GM21723 (cell line): ENCODE data around the gene LCP2.
A peak's percentile ranks its signal among the peaks of the same experiment; 100 is the strongest.

Source experiments
- ATAC-seq: cut with Tn5 transposase; IDR thresholded peaks from one replicate; pipeline ENCODE4 v1.9.1; 2021; ENCODE audit warnings: mild to moderate bottlenecking, moderate library complexity; ENCODE audit not compliant: unreplicated experiment

LCP2 gene

GRCh38 chr5:170297589-170298462 lies at the start of gene LCP2:
Gene LCP2 (minus strand): TSS chr5:170297777. CDS start chr5:170297611, 166 bp downstream.
- peak; percentile 57 for ATAC-seq

GRCh38 chr5:170347022-170347567 lies 49.5 kb upstream of the LCP2 start:
- no peak for ATAC-seq

GRCh38 chr5:170345971-170346370 lies 48.4 kb upstream of the LCP2 start:
- ATAC-seq = no peak

GRCh38 chr5:170343177-170343576 lies 45.6 kb upstream of the LCP2 start:
- no peak for ATAC-seq

GRCh38 chr5:170342153-170342725 lies 44.7 kb upstream of the LCP2 start:
- ATAC-seq = no peak

- no peak for ATAC-seq
Observed at GRCh38 chr5:170341545-170341944, 44.0 kb upstream of the LCP2 start.

GRCh38 chr5:170339780-170340167 lies 42.2 kb upstream of the LCP2 start:
- ATAC-seq = no peak

GRCh38 chr5:170338933-170339779 lies 41.6 kb upstream of the LCP2 start:
- peak; percentile 95 for ATAC-seq

- ATAC-seq = no peak
Observed at GRCh38 chr5:170338291-170338690, 40.7 kb upstream of the LCP2 start.

- no peak for ATAC-seq
Observed at GRCh38 chr5:170337045-170337733, 39.6 kb upstream of the LCP2 start.

- no peak for ATAC-seq
Observed at GRCh38 chr5:170336065-170336464, 38.5 kb upstream of the LCP2 start.

- no peak for ATAC-seq
Observed at GRCh38 chr5:170334626-170335025, 37.0 kb upstream of the LCP2 start.

- peak; percentile 41 for ATAC-seq
Observed at GRCh38 chr5:170333161-170333910, 35.8 kb upstream of the LCP2 start.

- ATAC-seq = no peak
Observed at GRCh38 chr5:170332058-170332457, 34.5 kb upstream of the LCP2 start.

- no peak for ATAC-seq
Observed at GRCh38 chr5:170330568-170331054, 33.0 kb upstream of the LCP2 start.

- no peak for ATAC-seq
Observed at GRCh38 chr5:170329524-170329923, 31.9 kb upstream of the LCP2 start.

- no peak for ATAC-seq
Observed at GRCh38 chr5:170327829-170328228, 30.3 kb upstream of the LCP2 start.

GRCh38 chr5:170327168-170327567 lies 29.6 kb upstream of the LCP2 start:
- ATAC-seq = peak; percentile 44

GRCh38 chr5:170319301-170319700 lies 21.7 kb upstream of the LCP2 start:
- no peak for ATAC-seq

GRCh38 chr5:170317499-170317898 lies 19.9 kb upstream of the LCP2 start:
- ATAC-seq = no peak
